Karpas-422 (cell line): ENCODE data around the gene PAQR9. TPM values are rescaled to one million over a fixed set of nuclear protein-coding genes. Genes with fewer than 3 reads are reported as not detected.

ENCODE experiments used
- DNase-seq: peaks from one replicate; pipeline ENCODE4 v3.0.0-alpha.2; 2015
- H2AFZ ChIP-seq: fragments of 200-600 bp; sonication (generic); 2 replicates; pipeline ENCODE4 v1.6.1; 2014; ENCODE audit warnings: antibody characterized with exemption, low read length, mixed read lengths
- H3K27ac ChIP-seq: fragments of 200-600 bp; sonication (generic); 2 replicates; pipeline ENCODE4 v1.5.1; 2014; ENCODE audit warnings: mild to moderate bottlenecking, low read length, moderate library complexity
- H3K27me3 ChIP-seq: fragments of 200-600 bp; sonication (generic); 2 replicates; pipeline ENCODE4 v1.6.1; 2014; ENCODE audit warnings: low read length, mixed read lengths
- H3K36me3 ChIP-seq: fragments of 200-600 bp; sonication (generic); 2 replicates; pipeline ENCODE4 v1.6.1; 2014; ENCODE audit warnings: low read length, mixed read lengths; ENCODE audit not compliant: insufficient read depth
- H3K4me1 ChIP-seq: fragments of 200-600 bp; sonication (generic); 2 replicates; pipeline ENCODE4 v1.6.1; 2014; ENCODE audit warnings: mild to moderate bottlenecking, low read length, mixed read lengths
- H3K4me2 ChIP-seq: fragments of 200-600 bp; sonication (generic); 2 replicates; pipeline ENCODE4 v1.6.1; 2014; ENCODE audit warnings: low read length, low read depth, mild to moderate bottlenecking; ENCODE audit not compliant: poor library complexity, severe bottlenecking
- H3K4me3 ChIP-seq: fragments of 200-600 bp; sonication (generic); 2 replicates; pipeline ENCODE4 v1.5.1; 2014; ENCODE audit warnings: mild to moderate bottlenecking, antibody characterized with exemption, low read length, mixed read lengths
- H3K79me2 ChIP-seq: fragments of 200-600 bp; sonication (generic); 2 replicates; pipeline ENCODE4 v1.6.1; 2014; ENCODE audit warnings: mild to moderate bottlenecking, low read length, mixed read lengths
- H3K9ac ChIP-seq: fragments of 200-600 bp; sonication (generic); 2 replicates; pipeline ENCODE4 v1.6.0; 2014; ENCODE audit warnings: low read length
- H3K9me2 ChIP-seq: fragments of 200-600 bp; sonication (generic), shearing (Covaris generic); replicated peaks from 2 replicates; pipeline ENCODE4 v1.6.0; 2014; ENCODE audit warnings: mild to moderate bottlenecking, low read length, moderate library complexity; ENCODE audit not compliant: insufficient read depth
- H3K9me3 ChIP-seq: fragments of 300-700, 200-600 bp; sonication (generic); 2 replicates; pipeline ENCODE4 v1.6.1; 2014; ENCODE audit warnings: low read length, mixed read lengths
- H4K20me1 ChIP-seq: fragments of 200-600 bp; sonication (generic); 2 replicates; pipeline ENCODE4 v1.6.1; 2014; ENCODE audit warnings: mild to moderate bottlenecking, antibody characterized with exemption, low read length, low read depth; ENCODE audit not compliant: insufficient read depth
- total RNA-seq: library from RNA; depleted of rRNA; stranded (reverse); fragments of >200 nt; shearing (Covaris generic); gene quantifications from 2 replicates; pipeline ENCODE4 v1.2.3, GENCODE V29; 2014; ENCODE audit warnings: low replicate concordance

Gene PAQR9
- total RNA-seq, 1 experiment from 2014 or later = not detected

- no peak overlapping the region for H2AFZ ChIP-seq
- H3K4me1 ChIP-seq = no peaks in the 10 kb centered on the region
- no peak overlapping the region for H3K27ac ChIP-seq
- no peak for DNase-seq
- H3K4me3 ChIP-seq = no peak overlapping the region
- no peaks in the 10 kb centered on the region for H3K36me3 ChIP-seq
- no peaks in the 10 kb centered on the region for H3K27me3 ChIP-seq
- H3K4me2 ChIP-seq = no peak overlapping the region
- no peaks in the 10 kb centered on the region for H3K9me3 ChIP-seq
- no peaks in the 10 kb centered on the region for H3K79me2 ChIP-seq
- H4K20me1 ChIP-seq = no peaks in the 10 kb centered on the region
- H3K9ac ChIP-seq = no peak overlapping the region
- no peaks in the 10 kb centered on the region for H3K9me2 ChIP-seq
These were observed 29.2 kb downstream of the PAQR9 start for GRCh38 chr3:142934128-142934886.

- no peaks in the 10 kb centered on the region for H3K9me3 ChIP-seq
- DNase-seq = no peak
- H3K4me2 ChIP-seq = no peak overlapping the region
- H4K20me1 ChIP-seq = no peaks in the 10 kb centered on the region
- H3K27me3 ChIP-seq = no peaks in the 10 kb centered on the region
- H3K4me3 ChIP-seq = no peak overlapping the region
- no peak overlapping the region for H3K9ac ChIP-seq
- no peaks in the 10 kb centered on the region for H3K9me2 ChIP-seq
- H3K79me2 ChIP-seq = no peaks in the 10 kb centered on the region
- no peak overlapping the region for H2AFZ ChIP-seq
- H3K36me3 ChIP-seq = no peaks in the 10 kb centered on the region
- H3K4me1 ChIP-seq = no peaks in the 10 kb centered on the region
- H3K27ac ChIP-seq = no peak overlapping the region
These were observed 32.3 kb downstream of the PAQR9 start for GRCh38 chr3:142931222-142931621.

- Histone ChIP-seq H3K27me3 (no peaks in the 10 kb centered on the region), H3K9me2 (no peaks in the 10 kb centered on the region), H3K4me3 (no peak overlapping the region), H4K20me1 (no peaks in the 10 kb centered on the region), H3K27ac (no peak overlapping the region), H2AFZ (no peak overlapping the region), H3K79me2 (no peaks in the 10 kb centered on the region), H3K36me3 (no peaks in the 10 kb centered on the region), H3K4me1 (no peaks in the 10 kb centered on the region), H3K4me2 (no peak overlapping the region), H3K9me3 (no peaks in the 10 kb centered on the region), H3K9ac (no peak overlapping the region)
- no peak for DNase-seq
These were observed 33.0 kb downstream of the PAQR9 start for GRCh38 chr3:142930463-142930862.

GRCh38 chr3:142929890-142930289, 33.6 kb downstream of the PAQR9 start:
- Histone ChIP-seq H3K36me3 (no peaks in the 10 kb centered on the region), H4K20me1 (no peaks in the 10 kb centered on the region), H3K9me2 (no peaks in the 10 kb centered on the region), H3K27ac (no peak overlapping the region), H3K4me2 (no peak overlapping the region), H3K9ac (no peak overlapping the region), H3K9me3 (no peaks in the 10 kb centered on the region), H3K4me3 (no peak overlapping the region), H3K79me2 (no peaks in the 10 kb centered on the region), H3K4me1 (no peaks in the 10 kb centered on the region), H2AFZ (no peak overlapping the region), H3K27me3 (no peaks in the 10 kb centered on the region)
- DNase-seq = no peak

GRCh38 chr3:142929109-142929508, 34.4 kb downstream of the PAQR9 start:
- no peak overlapping the region for H3K9ac ChIP-seq
- H3K27ac ChIP-seq = no peak overlapping the region
- H3K4me1 ChIP-seq = no peaks in the 10 kb centered on the region
- no peaks in the 10 kb centered on the region for H4K20me1 ChIP-seq
- H3K36me3 ChIP-seq = no peaks in the 10 kb centered on the region
- no peak overlapping the region for H2AFZ ChIP-seq
- no peak overlapping the region for H3K4me2 ChIP-seq
- no peak overlapping the region for H3K4me3 ChIP-seq
- no peaks in the 10 kb centered on the region for H3K27me3 ChIP-seq
- H3K79me2 ChIP-seq = no peaks in the 10 kb centered on the region
- peak; percentile 87 for DNase-seq
- no peaks in the 10 kb centered on the region for H3K9me3 ChIP-seq
- H3K9me2 ChIP-seq = no peaks in the 10 kb centered on the region

- Histone ChIP-seq H3K79me2 (no peaks in the 10 kb centered on the region), H3K4me2 (no peak overlapping the region)
These were observed 37.0 kb downstream of the PAQR9 start for GRCh38 chr3:142926368-142926944.

GRCh38 chr3:142925140-142925539, 38.3 kb downstream of the PAQR9 start:
- Histone ChIP-seq H3K79me2 (no peaks in the 10 kb centered on the region), H3K27ac (no peak overlapping the region), H3K4me1 (no peaks in the 10 kb centered on the region)

More at GRCh38 chr3:142926368-142926944, 37.0 kb downstream of the PAQR9 start:
- no peak overlapping the region for H3K9ac ChIP-seq
- no peaks in the 10 kb centered on the region for H3K9me2 ChIP-seq
- no peak overlapping the region for H2AFZ ChIP-seq
- H3K4me3 ChIP-seq = no peak overlapping the region
- no peaks in the 10 kb centered on the region for H3K9me3 ChIP-seq
- no peak for DNase-seq
- no peaks in the 10 kb centered on the region for H4K20me1 ChIP-seq
- H3K36me3 ChIP-seq = no peaks in the 10 kb centered on the region
- H3K27me3 ChIP-seq = no peaks in the 10 kb centered on the region
- no peak overlapping the region for H3K27ac ChIP-seq
- H3K4me1 ChIP-seq = no peaks in the 10 kb centered on the region

GRCh38 chr3:142923694-142924093, 39.8 kb downstream of the PAQR9 start:
- Histone ChIP-seq H2AFZ (no peak overlapping the region), H3K79me2 (no peaks in the 10 kb centered on the region), H3K36me3 (no peaks in the 10 kb centered on the region), H3K9me2 (no peaks in the 10 kb centered on the region), H3K9ac (no peak overlapping the region), H4K20me1 (no peaks in the 10 kb centered on the region), H3K4me3 (no peak overlapping the region), H3K4me2 (no peak overlapping the region), H3K27me3 (no peaks in the 10 kb centered on the region), H3K4me1 (no peaks in the 10 kb centered on the region), H3K27ac (no peak overlapping the region), H3K9me3 (no peaks in the 10 kb centered on the region)
- no peak for DNase-seq

More at GRCh38 chr3:142925140-142925539, 38.3 kb downstream of the PAQR9 start:
- Histone ChIP-seq H3K9ac (no peak overlapping the region), H2AFZ (no peak overlapping the region), H3K4me2 (no peak overlapping the region), H3K36me3 (no peaks in the 10 kb centered on the region), H3K9me3 (no peaks in the 10 kb centered on the region), H3K27me3 (no peaks in the 10 kb centered on the region), H3K4me3 (no peak overlapping the region), H3K9me2 (no peaks in the 10 kb centered on the region), H4K20me1 (no peaks in the 10 kb centered on the region)
- no peak for DNase-seq
